HUDEP-2 (cell line): Measurements from ENCODE around the gene CXCL14.

ENCODE experiments used
- DNase-seq, 76 experiments: peaks; one replicate each; lab custom pipeline; 2025; ENCODE audit not compliant: unreplicated experiment in 76 of 76; lab: John Stamatoyannopoulos, UW

CXCL14 gene

DNA sequence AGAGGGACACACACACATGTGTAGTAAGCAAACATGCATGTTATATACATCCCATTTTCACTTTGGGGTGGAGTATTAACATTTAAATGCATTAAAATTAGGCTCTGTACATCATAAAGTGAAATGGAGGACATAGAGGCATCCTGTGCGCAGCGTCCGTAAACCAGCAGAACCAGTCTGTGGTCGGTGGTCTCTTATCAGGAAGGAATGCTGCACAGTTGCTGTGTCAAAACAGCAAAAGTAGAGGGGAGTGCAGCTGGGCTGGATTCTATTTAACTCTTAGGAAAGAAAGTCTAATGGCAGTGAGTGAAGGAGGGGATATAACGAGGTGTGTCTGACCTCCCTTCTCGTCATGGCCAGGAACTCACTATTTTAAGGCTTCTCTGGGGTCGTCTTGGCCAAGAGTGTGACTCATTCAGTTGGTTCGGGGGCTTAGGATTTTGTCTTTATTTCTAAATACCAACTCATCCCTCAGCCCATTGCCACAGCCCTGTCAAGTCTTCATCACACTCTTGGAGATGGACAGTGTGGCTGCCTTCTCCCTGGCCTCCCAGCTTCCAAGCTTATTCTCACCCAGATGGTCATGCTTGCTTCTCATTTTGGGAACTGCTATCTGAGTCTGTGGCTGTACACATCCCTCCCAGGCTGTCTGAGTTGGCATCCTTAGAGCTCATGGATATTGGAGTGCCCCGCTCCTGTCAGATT lies 20.1 kb upstream of the CXCL14 start:
- no peak for DNase-seq

DNA sequence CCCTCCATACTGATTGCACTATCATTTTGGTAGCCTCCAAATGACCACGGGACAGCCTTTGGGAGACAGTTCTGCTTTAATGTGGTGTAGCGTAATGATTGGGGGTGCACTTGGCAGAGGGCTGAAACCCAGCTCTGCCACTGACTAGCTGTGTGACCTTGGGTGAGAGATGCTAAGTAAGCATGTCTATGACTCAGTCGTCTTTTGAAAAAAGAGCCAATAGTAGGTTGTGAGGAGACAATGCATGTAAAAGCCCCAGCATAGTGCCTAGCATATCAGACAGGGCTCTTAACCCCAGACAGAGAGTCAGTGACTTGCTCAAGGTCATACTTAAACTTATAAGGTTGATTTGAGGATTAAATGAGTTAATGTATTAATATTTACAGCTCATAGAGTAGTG lies 18.0 kb upstream of the CXCL14 start:
- no peak for DNase-seq

DNA sequence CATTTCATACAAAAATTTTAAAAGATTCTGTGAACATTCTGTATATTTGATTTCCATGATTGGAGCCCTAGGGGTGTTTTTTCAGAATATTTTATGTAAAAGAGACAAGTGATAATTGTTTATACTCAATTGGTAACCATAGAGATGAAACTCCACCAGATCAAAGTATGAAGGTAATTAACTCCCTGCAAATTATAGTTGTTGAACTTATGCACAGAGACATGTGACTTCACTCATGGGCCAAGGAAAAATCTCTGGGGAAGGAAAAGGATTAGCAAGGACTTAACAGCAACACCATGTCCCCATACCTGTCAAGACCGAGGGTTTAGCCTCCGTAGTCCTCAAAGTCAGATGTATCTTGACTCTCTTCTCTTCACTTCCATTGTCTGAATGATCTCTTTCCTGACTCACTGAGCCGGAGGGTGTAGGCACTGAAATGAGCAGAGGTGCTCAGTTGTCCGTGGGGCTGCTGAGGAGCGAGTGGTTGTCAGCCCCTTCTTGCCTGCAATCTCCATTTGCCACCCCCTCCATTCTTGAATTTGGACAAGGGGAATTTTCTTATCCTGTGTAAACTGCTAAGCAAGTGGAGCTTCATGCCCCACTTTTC lies 17.5 kb upstream of the CXCL14 start:
- no peak for DNase-seq

DNA sequence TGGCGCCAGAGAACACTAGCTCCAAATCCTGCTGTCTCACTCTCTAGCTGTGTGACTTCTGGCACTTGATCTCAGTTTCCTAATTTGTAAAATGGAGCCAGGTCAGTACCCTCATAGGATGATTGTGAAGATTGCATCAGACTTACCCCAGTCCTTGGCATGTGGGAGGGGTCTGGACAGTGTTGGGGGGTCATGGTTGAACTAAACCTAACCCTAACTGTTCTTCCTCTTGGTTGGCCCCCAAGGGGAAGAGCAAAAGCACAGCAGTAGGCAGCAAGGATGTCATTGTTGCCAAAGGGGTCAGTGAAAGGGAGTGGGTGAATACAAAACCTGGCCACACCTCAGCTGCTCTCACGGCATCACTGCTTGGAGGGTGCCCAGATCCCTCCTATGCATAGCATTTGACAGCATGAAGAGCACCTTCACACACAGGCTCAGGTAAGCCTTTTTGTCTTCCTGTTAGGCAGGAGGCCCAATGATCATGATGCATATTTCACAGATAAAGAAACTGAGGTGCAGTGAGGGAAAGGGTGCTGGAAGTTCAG lies 15.7 kb upstream of the CXCL14 start:
- no peak for DNase-seq

DNA sequence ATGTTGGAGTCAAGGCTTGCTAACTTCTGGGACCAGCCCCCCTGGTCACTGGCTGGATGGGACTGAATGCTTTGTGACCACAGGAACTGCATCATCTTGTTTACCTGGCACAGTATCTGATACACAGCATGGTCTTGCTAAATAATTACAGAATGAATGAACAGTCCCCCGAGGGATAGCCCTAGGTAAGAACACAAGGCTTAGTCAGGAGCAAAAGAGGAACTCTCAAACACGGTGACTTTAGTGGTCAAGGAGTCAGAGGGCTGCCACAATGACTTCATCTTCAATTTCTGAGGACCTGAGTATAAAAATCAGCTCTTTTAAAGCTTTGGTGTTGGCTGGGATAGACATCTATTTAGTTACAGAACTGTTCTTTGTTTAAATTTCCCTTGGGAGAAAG lies 15.1 kb upstream of the CXCL14 start:
- DNase-seq, result no peak

DNA sequence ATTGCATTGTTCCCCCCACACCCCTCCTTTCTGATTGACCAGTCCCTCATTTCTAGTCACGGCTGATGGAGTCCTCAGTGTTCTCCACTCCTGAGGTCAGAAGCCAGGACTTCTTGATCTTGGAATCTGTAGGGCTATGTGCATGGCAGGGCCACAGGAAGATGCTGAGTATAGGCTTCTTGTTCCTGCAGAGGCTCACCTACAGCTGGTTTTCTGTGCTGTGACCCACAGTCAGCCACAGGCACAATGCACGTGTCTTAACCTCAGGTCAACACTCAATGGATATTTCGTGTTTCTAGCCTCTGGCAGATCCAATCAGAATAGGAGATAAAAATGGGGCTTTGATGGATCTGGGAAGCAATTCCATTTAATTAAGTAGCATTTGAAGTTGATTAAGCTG lies 14.3 kb upstream of the CXCL14 start:
- DNase-seq, result no peak

DNA sequence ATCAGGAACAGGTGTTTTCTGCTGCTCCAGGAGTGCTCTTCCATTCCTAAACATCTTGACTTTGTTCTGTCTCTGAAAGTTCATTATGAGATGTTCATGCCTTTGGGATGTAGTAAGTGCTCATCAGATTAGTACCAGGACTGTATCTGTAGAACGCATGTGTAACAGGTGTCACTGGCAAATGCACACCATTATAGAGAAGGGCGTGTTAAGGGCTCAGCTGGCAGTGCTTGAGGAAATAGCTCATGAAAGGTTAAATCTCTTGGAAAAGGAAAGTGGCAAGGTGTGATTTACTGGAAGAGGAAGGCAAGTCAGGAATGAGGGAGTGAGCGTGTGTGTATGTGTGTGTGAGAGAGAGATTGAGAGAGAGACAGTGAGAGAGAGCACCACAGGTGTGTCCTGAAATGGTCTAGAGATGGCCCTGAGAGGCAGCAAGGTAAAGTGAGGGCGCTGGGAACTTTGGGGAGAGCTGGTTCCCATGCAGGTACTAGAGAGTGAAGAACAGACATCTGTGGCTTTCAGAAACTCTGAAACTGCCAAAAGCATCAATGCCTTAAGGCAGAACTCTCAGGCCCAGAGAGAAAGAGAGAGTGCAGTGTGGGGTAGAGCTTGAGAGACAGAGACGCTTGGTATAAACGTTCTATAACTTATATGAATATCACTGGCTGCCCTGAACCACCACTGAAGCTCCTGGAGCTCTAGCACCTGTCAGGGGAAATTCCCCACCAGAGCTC lies 13.7 kb upstream of the CXCL14 start:
- no peak for DNase-seq

DNA sequence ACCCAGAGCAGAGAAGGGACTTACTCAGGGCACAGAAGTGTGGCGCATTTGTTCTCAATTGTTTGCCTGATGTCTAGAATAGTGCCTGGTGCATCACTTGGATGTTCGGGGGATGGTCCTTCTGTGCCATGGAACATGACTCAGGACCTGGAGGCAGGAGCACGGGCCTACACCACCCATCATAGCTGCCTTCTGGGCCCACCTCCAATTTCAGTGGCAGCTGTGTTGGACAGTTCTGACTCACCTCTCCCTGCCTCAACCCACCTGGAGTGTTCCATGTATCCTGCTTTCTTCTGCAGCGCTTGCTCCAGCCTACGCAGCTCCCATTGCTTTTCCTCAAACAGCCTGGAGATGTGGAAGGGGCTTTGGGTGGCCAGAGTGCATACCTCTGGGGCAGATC lies 12.5 kb upstream of the CXCL14 start:
- no peak for DNase-seq

DNA sequence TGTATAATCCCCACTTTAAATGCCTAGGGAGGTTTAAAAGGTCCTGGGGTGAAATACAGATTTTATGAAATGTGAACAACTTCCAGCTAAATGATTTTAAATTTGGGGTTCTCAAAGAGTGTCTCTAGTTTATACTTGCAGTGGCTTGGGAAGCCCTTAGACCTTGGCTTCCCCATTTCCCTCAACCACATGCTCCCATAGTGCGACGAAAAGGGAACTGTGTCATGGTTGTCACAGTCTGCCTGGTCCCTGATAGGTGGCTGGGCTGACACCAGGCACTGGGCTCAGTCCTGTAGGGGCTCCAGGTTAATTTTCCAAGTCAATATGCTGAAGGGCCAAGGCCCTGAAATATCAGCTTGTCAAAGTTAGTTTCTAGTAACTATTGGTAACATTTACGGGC lies 10.4 kb upstream of the CXCL14 start:
- no peak for DNase-seq

DNA sequence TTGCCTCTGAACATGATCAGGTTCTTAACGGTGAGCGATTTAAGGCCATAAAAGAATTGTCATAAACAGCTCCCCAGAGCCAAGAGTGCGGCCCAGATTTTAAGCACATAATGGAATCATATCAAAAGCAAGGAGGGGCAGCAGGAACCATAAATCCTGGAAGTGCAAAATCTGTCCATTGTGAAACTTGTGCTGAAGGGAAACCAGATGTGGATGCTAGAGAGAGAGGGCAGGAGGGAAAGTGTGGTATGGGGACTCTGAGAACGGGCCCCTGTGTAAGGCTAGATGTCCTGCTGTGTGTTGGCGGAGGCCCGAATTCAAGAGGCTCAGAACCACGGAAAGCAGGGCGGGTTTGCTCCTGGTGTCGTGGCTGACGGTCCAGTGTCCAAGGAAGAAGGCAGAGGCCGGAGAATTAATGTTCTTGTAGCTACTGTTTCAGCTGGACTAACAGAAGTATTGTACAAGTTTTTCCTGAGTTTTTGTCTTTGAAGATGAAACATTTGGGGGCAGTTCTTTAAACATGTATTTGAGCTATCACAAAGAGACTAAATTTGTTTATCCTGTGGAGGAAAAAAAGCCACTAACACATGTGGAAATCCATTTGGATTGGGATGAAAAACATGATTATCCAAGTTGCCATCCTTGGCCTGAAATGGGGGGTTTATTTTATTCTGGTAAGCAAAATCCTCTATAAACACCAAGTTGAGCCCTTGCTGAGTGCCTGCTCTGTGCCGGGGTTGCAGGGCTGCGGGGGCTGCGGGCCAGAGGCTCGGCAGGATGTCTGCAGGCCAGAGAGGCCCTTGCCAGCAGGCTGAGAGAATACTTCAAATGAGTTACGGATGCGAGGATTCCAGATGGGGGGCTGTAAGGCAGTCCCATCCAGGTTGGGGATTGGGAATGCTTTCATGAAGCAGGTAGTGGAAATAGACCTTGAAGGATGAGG lies 9.2 kb upstream of the CXCL14 start:
- DNase-seq, result no peak

DNA sequence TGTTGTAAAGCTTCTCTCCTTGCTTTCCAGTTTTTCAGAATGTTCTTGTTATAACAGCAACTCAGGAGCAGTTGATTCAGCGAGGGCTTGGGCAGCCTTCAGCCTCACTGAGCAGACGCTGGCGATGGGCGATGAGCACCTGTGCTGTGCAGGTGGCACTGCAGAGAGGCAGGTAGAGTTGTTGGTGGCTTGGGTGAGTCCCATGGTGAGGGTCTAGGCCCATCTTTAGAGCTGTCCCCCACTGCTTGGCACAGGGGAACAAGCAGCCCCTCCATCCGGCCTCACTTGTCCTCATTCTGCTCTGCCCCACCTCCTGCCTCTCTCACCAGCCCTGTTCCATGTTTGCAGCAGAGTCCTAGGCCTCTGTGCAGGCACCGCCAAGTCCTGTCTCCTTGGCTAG lies 6.1 kb upstream of the CXCL14 start:
- DNase-seq, result no peak

DNA sequence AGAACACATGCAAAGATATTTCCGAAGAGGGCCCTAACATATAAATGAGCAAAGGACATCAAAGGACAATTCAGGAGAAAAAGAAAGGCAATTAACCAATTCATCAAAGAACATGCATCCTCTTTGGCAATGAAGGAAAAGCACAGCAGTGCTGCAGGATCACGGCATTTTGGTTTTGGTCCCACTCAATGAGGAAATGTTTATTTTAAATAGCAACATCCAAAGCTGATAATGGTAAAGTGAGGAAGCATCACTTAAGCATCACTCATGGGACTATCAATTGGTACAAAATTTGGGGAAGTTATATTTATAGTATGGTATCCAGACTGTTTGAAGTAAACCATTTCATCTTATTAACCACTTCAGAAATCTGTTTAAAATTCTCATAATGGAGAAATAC lies 5.5 kb upstream of the CXCL14 start:
- no peak for DNase-seq

DNA sequence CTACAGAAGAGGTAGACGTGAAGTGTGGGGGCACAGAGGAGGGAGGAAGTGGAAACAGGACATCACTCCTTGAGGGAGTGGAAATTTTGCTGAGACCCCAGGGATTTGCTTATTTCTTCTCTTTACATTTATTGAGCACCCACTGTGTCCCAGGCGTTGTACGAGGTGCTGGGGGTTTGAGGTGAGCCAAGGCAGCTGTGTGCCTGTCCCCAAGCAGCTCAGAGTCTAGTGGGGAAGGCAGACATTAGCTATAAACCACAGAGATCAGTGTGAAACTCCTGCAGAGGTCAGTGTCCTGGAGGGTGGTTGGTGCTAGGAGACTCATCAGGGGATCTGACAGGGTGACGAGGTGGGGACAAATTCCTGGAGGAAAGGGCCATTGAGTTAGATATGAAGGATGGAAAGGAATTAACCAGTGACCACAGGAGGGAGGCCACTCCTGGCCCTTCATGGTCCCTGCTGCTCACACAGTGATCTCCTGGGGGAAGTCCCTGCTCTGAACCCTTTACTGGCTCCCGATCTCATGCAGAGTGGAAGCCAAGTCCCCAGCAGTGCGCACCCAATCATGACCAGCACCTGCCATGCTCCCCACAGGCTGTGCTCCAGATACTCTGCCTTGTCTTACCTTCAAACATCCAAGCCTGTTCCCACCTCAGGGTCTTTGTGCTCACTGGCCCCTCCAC lies 3.4 kb upstream of the CXCL14 start:
- no peak for DNase-seq

DNA sequence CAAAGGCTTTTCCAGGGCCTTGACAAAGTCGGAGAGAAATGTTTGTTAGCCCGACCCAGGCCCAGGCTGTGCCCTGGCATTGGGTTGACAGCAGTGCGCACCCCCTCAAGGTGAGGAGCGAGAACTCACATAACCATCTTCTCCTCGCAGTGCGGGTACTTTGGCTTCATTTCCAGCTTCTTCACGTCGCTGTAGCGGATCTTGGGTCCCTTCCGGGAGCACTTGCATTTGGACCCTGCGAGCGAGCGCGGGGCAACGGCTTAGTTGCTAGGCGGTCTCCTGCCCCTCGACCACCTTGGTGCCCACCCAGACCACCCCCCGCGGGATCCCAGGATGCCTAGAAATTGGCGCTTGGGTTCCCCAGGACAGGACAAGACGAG lies 496 bp downstream of the CXCL14 start:
- DNase-seq, result no peak

DNA sequence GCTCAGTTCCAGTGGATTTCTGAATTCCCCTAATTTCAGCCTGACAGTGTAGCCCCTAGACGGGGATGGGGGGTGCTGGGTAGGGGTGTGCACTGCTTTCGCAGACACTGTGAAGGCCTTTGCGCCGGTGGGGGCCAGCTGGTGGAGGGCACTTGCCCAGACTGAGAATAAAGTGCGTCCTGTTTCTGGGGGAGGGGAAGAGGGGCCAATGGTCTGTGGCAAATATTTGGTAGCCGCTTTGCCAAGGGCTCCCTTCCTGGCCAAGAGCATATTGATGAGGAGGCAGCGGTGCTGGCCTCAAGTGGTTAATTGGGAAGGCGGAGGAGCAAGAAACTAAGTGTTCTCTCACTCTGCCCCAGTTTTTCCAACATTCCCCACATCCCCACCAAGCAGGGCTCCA lies 1.4 kb downstream of the CXCL14 start:
- DNase-seq, result no peak

DNA sequence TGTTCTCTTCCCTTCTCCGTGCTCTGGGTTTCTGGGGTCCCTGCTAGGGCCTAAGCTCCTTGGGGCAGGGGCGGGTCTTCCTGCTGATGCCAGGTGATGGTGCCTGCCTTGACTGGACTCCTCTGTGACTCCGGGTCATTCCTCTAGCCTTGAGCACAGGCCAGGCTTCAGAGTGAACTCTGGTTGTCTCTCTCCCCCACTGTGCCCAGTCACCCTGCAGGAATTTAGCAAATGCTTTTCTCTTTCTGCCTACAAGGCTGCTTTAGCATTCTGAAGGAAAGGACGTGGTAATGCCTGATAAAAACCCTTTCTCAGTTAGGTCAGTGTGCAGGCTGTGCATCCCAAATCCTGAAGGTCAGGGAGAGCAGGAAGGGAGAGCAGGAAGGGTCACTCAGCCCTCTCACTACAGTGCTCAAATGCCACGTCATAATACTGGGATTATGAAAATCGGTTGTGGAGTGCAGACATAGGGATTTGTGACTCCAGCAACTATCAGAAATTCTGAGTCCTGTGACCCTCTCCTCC lies 2.7 kb downstream of the CXCL14 start:
- DNase-seq, result no peak

DNA sequence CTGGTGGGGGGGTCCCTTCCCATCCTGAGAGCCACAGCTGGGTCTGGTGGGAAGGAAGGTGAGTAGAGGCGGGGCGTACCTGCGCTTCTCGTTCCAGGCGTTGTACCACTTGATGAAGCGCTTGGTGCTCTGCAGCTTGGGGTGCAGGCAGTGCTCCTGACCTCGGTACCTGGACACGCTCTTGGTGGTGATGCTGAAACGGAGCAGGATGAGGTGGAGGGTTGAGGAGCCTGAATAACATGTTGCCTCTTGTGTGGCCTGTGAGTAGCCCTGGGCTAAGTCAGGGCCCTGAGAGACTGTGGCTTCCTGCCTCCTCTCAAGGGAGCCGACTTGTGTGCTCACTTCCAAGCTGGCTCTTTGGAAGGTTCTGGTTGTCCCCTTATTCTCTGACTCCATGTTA lies 4.3 kb downstream of the CXCL14 start:
- no peak for DNase-seq

DNA sequence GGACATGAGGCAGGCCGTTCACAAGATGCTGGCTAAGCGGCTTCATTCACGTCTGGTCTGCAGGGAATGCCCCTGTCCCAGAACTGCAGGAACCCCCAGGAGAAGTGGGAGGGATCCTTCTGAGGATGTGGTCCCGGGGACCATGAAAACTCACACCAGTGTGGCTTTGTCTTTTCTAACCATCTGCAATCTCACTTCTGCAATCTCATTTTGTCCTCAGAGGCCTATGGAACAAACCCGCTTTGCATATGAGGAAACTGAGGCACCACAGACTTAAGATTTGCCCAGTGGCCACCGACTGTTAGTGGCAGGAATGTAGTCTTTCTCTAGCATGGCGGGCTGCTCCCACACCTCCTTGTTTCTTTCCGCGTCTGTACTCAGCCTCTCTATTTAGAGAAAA lies 6.9 kb downstream of the CXCL14 start:
- DNase-seq, result no peak

DNA sequence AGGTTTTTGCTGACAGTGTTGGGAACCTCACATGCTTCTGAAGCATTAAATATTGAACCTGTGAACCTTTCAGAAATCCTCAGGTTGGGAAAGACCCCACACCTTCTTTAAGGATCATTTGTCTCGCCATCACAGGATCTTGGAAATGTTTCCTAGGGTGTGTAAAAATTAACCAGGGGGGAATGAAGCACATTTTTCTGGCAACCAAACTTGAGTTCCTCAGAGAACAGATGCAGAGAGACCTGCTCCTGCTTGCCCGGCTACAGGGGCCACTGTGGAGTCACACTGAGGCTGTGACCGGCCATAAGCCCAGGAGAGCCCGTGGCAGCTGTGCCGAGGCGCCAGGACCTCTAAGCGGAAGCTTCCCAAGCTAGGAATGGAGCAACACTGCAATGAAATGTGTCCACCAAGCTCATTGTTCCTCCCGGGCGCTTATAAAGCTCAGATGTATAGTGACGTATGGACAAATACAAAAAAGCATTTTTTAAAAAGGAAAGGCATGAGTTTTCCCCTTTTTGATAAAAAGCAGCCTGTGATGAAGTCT lies 7.7 kb downstream of the CXCL14 start:
- DNase-seq, result no peak

DNA sequence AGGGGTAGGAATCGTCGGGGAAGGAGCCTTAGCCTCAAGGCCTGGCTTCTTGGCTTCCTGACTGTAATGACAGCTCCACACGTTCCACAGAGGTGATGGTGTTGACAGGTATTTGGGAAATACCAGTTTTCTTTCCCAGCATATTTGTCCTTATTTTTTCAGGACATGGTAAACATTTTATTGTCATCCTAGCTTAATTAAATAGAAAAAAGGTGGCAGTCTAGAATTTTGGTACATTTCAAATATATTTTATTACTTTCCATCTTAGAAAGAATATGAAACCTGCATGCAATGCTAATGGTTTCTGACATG lies 8.4 kb downstream of the CXCL14 start:
- no peak for DNase-seq
